ENCODE measurements around the gene MINK1.

Gene MINK1

DNA sequence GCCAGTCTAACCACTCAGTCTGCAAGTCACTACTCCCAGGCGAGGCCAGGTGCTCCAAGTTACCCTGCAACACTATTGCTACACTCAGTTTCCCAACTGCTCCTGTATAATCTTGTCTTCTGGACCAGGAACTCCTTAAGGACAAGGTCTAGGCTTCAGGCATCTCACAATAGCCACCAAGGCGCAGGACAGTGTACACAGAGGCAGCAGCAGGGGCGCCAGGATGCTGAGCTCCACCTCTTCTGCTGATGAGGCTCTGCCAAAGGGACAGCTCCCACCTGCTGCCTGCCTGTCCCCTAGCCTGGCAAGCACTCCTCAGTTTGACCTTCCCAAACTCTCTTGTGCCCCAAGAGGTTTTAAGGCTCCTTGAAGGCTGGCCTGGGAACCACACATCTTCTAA, 103.3 kb downstream of the MINK1 start:
- DNase-seq = no peak

DNA sequence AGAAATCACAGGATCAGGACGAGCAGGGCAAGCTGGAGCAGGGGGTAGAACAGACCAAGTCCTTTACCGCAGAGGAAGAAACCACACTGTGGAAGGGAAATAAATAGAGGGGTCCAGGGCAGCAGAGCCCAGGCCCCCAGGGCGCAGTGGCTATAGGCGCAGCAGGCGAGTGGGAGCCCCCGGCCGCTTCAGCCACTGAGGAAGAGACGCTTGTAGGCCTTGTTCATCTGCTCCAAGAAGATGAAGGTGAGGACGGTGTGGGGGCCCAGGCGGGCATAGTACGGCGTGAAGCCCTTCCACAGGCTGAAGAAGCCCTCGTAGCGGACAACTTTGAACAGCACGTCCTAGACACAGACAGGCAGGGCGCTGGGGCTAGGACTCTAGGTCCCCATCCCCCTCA, 104.4 kb downstream of the MINK1 start:
- DNase-seq = no peak

DNA sequence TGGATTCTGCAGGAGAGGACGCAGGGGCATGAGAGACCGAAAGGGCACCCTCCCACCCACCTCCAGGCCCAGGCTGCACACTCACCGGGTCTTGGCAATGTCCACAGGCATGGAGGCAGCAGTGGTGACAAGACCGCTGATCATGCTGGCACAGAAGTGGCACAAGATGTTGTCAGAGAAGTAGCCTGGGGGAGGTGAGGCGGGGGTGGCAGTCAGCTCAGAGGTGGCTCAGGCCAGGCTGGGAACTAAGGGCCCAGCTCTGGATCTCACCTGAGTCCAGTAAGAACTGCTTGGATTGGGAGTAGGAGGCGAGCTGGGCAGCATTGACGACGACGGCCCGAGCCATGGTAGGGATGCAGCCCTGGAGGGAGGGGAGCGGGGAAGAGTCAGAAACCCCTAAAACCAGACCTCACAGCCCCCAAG, 104.9 kb downstream of the MINK1 start:
- DNase-seq = no peak

- DNase-seq = no peak
Observed at GRCh38 chr17:4938688-4939545, 105.8 kb downstream of the MINK1 start.

- no peak for DNase-seq
Observed at GRCh38 chr17:4939546-4939795, 106.3 kb downstream of the MINK1 start.

DNA sequence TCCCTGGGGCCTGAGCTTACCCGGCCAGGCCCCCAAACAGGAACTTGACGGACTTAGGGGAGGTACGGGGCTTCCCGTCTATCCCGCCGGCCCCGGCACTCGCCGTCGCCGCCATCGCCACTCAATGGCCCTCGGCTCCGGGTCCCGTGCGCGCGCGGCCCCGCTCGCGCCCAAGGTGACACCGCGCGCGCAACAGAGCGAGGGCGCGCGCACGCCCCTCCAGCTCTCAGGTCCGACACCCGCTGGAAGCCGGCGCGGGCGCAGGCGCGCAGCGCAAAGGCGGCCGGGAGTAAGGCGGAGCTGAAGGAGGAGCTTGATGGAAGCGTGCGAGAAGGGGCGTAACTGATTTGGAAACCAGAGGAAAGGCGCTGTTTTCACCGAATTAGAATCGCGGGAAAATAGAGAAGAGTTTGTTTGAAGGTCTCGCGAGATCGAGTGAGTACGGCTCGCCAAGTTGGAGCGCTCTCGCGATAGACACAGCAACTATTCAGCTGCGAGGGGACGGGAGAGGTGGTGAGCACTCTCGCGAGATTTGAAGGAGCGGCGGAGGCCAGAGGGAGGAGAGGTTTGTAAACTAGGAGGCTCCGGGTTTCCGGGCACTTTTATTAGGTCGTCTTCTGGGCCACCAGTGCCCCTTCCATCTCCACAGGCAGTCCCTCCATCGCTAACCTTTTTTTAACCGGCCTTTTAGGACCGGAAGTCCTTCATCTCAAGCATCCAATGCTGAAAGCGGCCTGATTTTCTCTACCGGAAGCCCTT, 106.8 kb downstream of the MINK1 start, which contains the start of the genes RNF167 and SLC25A11:
Gene RNF167, plus strand, starts transcription at position 473 of the 759 bp plus-strand sequence. CDS start 642 bp downstream, outside the sequence.
Gene SLC25A11, minus strand, starts transcription at position 251 of the 759 bp plus-strand sequence. Its CDS starts 136 bp downstream, at position 115.
- peak; percentile 99 for DNase-seq

DNA sequence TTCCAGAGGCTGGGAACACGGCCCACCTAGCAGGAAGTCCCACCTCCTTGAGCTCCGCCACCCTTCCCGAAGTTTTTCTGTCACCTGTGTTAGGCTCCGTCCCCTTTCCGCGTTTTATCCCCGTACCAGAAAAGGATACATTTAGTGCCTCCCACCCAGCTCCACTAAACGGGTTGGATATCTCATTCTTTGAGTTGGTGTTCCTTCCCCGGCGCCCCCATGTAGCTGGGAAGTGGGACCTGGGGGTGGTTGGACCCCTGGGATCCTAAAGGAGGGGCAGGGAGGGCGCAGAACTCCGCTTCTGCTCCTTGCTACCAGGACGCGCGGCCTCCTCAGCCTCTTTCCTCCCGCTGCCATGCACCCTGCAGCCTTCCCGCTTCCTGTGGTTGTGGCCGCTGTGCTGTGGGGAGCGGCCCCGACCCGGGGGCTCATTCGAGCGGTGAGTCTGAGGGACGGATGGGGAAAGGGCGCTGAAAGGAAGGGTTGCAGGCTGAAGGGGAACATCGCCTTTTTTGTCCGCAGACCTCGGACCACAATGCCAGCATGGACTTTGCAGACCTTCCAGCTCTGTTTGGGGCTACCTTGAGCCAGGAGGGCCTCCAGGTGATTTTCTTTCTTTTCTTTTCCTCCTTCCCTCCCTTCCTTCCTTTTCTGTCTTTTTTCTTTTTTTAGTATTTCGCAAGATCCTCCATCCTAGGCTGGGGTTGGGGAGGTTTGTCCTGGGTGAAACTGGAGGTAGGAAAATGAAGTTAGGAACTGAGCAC, 107.6 kb downstream of the MINK1 start:
- DNase-seq = no peak

DNA sequence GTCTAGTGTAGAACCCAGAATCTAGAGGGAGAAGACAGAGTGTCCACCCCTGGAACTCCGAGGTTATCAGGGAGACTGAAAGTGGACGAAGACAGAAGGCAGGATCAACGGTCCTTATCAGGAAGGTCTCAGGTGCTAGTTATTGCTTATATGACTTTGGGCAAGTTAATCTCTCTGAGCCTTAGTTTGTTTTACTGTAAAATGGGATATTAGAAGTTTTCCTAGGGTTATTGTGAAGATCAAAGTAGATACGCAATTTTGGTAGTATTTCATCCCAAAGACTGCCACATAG, 108.1 kb downstream of the MINK1 start:
- DNase-seq = no peak

DNA sequence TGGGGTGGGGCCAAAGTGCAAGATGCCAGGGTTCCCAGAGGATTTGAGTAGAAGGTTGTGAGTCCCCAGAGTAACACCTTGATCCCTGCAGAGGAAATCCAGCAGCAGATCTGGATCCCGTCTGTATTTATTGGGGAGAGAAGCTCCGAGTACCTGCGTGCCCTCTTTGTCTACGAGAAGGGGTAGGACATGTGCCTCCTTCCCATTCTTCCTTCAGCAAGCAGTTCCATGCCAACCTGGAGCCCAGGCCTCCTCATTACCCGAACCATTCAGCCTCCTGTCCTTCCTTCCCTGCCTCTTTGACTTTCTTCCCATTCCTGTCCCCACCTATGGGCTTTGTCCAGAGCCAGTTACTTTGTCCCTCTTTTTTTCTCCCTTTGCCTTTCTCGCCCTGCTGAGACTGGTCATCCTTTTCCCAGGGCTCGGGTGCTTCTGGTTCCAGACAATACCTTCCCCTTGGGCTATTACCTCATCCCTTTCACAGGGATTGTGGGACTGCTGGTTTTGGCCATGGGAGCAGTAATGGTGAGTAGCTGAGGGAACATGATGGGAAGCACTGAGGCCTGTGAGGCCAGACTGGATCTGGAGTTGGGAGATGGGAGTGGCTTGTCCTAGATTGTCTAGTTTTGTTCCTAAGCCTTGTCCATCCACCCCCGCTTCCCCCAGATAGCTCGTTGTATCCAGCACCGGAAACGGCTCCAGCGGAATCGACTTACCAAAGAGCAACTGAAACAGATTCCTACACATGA, 109.8 kb downstream of the MINK1 start:
- DNase-seq = no peak

GRCh38 chr17:4944163-4944553, 111.0 kb downstream of the MINK1 start:
- peak; percentile 43 for DNase-seq

- DNase-seq = no peak
Observed at GRCh38 chr17:4944554-4945175, 111.5 kb downstream of the MINK1 start.

DNA sequence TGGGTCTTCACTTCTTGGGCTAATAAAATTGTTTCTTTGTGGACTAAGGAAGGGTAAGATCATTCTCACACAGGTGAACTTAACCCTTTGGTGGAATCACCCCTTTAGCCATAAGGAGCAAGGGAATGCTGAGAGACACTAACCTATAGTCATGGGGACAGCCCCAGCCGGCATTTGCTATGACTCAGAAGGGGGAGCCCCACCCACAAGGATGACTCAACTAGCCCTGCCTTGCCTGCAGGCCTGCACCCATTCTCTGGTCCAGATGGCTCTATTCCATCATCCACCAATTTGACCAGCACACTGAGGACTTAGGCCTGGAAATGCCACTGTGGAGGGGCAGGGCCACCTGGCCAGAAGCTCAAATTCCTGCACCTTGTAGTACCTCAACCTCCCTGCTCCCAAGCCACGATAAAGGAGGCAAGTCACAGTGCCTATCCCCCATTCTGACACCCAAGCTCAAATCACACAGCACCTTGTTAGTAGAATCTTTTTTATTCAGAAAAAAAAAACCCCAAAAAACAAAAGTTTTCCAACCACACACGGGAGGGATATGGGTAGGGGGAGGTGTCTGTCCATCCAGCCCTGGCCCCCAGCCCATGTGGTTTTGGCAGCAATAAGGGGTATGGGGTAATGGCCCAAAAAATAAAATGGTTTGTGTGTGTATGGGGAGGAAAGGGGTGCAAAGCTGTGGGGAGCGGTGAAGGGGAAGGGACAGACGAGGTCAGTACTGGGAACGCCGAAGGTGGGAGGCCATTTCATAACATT, 112.2 kb downstream of the MINK1 start:
- DNase-seq = peak; percentile 76

GRCh38 chr17:4945944-4946280, 112.8 kb downstream of the MINK1 start:
- DNase-seq = no peak

DNA sequence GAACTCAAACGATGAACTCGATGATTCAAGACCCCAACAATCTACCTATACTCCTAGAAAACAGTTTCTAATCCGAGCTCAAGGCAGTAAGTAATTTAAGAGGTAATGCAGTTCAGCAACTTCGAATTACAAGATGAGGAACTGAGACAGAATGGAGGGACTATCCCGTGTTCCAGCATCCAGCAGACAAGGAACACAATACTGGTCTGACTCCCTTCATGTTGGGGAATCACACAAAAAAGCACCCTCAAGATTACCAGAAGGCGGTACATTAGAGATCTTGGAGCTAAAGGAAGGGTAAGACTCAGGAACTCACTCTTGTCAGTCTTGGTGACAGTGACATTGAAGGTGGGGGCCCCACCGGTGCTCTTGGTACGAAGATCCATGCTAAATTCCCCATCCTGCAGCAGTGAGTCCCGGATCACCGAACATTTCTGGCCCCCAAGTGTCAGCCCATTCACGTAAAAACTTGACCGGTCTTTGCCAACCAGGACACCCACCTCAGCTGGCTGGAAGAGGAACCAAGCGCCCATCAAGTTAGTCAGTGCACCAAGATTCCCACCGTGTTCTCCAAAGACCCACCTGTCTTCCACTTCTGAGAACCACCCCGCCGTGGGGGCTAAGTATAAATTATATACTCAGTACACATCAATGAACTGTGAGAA, 113.3 kb downstream of the MINK1 start:
- no peak for DNase-seq

DNA sequence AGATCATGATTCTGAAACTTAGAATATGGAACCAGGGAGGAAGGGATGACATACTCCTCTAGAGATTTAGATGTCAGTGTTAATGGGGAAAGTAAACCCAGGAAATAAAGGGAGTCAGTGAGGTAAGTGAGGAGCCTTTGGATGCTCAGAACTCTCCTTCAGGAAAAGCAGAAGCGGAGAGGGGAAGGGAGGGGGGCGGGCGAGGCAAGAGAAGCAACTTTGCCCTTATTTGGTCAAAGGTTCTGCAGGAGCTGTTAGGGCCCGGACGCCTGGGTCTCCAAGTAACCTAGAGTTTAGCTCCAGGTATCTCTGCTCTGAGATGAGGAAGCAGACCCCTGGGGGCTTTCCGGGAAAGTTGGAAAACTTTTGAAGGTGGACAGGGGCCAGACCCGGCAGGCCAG, 113.9 kb downstream of the MINK1 start:
- no peak for DNase-seq
